Measurements from ENCODE around the gene CNPY3. TPM values are rescaled to one million over a fixed set of nuclear protein-coding genes. Genes with fewer than 3 reads are reported as not detected.

The CNPY3 gene
- total and polyA plus RNA-seq, 10 of the 15 experiments (the other 5 are each of a cell fraction or from before 2014, with no cell fraction given), result 7.2 to 102 (median 73.6) TPM

GRCh38 chr6:42971746-42972327 is 42.6 kb downstream of the CNPY3 start:
- SMC1A ChIA-PET (ENCODE audit: uncharacterized antibody, unreplicated experiment), result interaction anchor here (1.4 kb wide), 1 partner anchor 42 kb away, joined by 3 read pairs; the partner anchor contains the start of gene KLHDC3
- Histone ChIP-seq H3K79me2 (ENCODE audit: control insufficient read depth, insufficient read depth, low read length) (peaks cover under 1% of the 10 kb centered on the region; the same call in 1 of the 2 replicates), H2AFZ (ENCODE audit: control insufficient read depth, low read depth, low read length) (no peak overlapping the region), H3K4me1 (ENCODE audit: control insufficient read depth, insufficient read depth, low read length) (no peaks in the 10 kb centered on the region; the same call in 1 of the 2 replicates), H3K27me3 (replicated peaks in 1 of 2; ENCODE audit: control insufficient read depth in 2 of 2, insufficient read depth in 2 of 2, low read length in 1 of 2) (no peaks in the 10 kb centered on the region), H3K4me2 (ENCODE audit: control insufficient read depth, insufficient read depth) (no peak overlapping the region), H3K9ac (ENCODE audit: control insufficient read depth, insufficient read depth, low read length) (no peak overlapping the region), H3K9me3 (replicated peaks; ENCODE audit: control insufficient read depth, insufficient read depth, low read length) (no peaks in the 10 kb centered on the region), H3K36me3 (ENCODE audit: control insufficient read depth in 2 of 2, insufficient read depth in 2 of 2, low read length in 1 of 2) (no peaks in the 10 kb centered on the region; a peak in 2 of 4 replicates), H4K20me1 (ENCODE audit: control insufficient read depth, insufficient read depth) (no peaks in the 10 kb centered on the region), H3K27ac (ENCODE audit: control insufficient read depth, insufficient read depth) (no peak overlapping the region), H3K4me3 (no peak overlapping the region)
- 97% methylated on average over 3 of the region's 3 CpGs for WGBS (ENCODE audit: insufficient coverage, insufficient replicate concordance, low lambda C conversion rate, missing lambda C conversion rate)
- in situ Hi-C loops (cut with MboI) (no loop called here), intact Hi-C loops (cut with micrococcal nuclease; ENCODE audit: unreplicated experiment) (no loop called here)
- TF ChIP-seq ZNF274 (IDR thresholded peaks at IDR 0.05; ENCODE audit: insufficient read depth, insufficient read length) (no peak), ZBTB40 (IDR thresholded peaks at IDR 0.05; ENCODE audit: borderline replicate concordance) (no peak), SKIL (IDR thresholded peaks at IDR 0.05; ENCODE audit: low read depth, poor library complexity, severe bottlenecking) (no peak), NBN (IDR thresholded peaks at IDR 0.05) (no peak)
- no peak for ATAC-seq
- DNase-seq (ENCODE audit: low read depth, low spot score), result no peak
- RAD21 ChIA-PET (ENCODE audit: unreplicated experiment), result no interaction called here
- CTCF ChIA-PET, result interaction anchor here (0.6 to 1.8 kb wide), 2 partner anchors 172 to 224 kb away, joined by 3 to 6 read pairs; no protein-coding TSS in a partner anchor
- POLR2A ChIA-PET, result interaction anchor here (0.6 to 1.1 kb wide), 2 partner anchors 9 to 633 kb away, joined by 4 to 5 read pairs; no protein-coding TSS in a partner anchor
- no peak for FAIRE-seq
- BruUV-seq (replicated peaks), result no TSS peak

Data from GM12878 (cell line).